Stimulated activated naive CD8-positive, alpha-beta T cell treated with anti-CD3 and anti-CD28 coated beads, Interleukin-15, Interleukin-2, amounts not matched to agents 100 ng/mL and 50 ng/mL, for 24 hours (primary cell): ENCODE data around the gene ANKRD30B.
"Not testable (repeated sequence)": the region's sequence is repeated elsewhere in the genome, so short reads cannot be mapped to it uniquely, and the experiment has no call there.

ENCODE experiments used
- H3K27ac Mint-ChIP-seq: one replicate; pipeline ENCODE4 v1.8.0; 2021; ENCODE audit warnings: mild to moderate bottlenecking, mixed read lengths
- H3K27me3 Mint-ChIP-seq: one replicate; pipeline ENCODE4 v1.8.0; 2021; ENCODE audit warnings: mixed read lengths
- H3K36me3 Mint-ChIP-seq: one replicate; pipeline ENCODE4 v1.8.0; 2021; ENCODE audit warnings: low read depth, mixed read lengths
- H3K4me1 Mint-ChIP-seq: one replicate; pipeline ENCODE4 v1.8.0; 2021; ENCODE audit warnings: low read depth, mixed read lengths
- H3K4me3 Mint-ChIP-seq: one replicate; pipeline ENCODE4 v1.8.0; 2021; ENCODE audit warnings: mild to moderate bottlenecking, mixed read lengths
- H3K9me3 Mint-ChIP-seq: one replicate; pipeline ENCODE4 v1.8.0; 2021; ENCODE audit warnings: mixed read lengths

The ANKRD30B gene

GRCh38 chr18:14796876-14797275, 48.9 kb downstream of the ANKRD30B start:
- H3K27me3 Mint-ChIP-seq, H3K4me1 Mint-ChIP-seq, H3K9me3 Mint-ChIP-seq, H3K4me3 Mint-ChIP-seq, H3K36me3 Mint-ChIP-seq, H3K27ac Mint-ChIP-seq: not testable (repeated sequence)

DNA sequence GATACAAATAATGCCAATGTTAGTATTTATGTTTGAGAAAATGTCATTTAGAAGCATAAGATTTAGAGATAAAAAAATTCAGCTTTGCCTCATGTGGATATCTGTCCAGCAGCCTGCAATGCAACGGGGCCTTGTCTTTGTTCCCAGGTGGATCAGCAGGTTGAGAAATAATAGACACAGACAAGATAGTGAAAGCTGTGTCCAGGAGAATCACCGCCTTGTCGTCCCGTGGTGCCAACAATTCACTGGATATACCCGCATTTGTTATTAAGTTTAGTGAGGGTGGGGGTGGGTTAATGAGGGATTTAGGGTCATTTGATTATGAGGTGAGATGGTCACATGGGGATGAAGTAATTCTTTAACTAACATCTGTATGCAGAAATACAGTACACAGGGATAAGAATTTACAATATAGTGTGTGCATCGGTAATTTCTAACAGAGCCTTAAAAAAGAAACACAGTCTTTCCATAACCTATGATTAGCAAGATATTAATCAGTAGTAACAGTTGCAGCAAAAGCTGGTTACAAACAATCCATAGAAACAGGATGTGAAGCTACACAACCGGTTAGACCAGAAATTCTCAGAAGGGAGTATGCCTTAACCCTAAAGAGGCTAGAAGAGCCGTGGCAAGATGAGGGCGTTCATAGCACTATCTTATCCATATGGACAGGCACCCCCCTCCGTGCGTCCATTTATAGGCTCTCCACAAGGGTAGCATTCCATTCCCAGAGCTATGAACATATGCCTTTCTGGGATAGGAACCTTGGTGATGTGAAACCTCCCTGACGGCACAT, 50.2 kb downstream of the ANKRD30B start:
- H3K4me1 Mint-ChIP-seq, H3K9me3 Mint-ChIP-seq, H3K27ac Mint-ChIP-seq, H3K27me3 Mint-ChIP-seq, H3K4me3 Mint-ChIP-seq, H3K36me3 Mint-ChIP-seq: not testable (repeated sequence)

DNA sequence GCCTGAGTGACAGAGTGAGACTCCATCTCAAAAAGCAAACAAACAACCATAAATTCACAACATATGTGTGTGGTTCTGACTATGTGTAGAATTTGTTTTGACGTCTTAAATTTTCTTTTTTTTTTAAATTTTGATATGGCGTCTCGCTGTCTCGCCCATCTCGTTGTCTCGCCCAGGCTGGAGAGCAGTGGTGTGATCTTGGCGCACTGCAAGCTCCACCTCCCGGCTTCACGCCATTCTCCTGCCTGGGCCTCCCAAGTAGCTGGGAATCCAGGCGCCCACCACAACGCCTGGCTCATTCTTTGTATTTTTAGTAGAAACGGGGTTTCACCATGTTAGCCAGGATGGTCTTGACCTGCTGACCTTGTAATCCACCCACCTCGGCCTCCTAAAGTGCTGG, 63.1 kb downstream of the ANKRD30B start:
- H3K36me3 Mint-ChIP-seq, H3K4me1 Mint-ChIP-seq, H3K9me3 Mint-ChIP-seq, H3K27me3 Mint-ChIP-seq, H3K4me3 Mint-ChIP-seq, H3K27ac Mint-ChIP-seq: not testable (repeated sequence)

DNA sequence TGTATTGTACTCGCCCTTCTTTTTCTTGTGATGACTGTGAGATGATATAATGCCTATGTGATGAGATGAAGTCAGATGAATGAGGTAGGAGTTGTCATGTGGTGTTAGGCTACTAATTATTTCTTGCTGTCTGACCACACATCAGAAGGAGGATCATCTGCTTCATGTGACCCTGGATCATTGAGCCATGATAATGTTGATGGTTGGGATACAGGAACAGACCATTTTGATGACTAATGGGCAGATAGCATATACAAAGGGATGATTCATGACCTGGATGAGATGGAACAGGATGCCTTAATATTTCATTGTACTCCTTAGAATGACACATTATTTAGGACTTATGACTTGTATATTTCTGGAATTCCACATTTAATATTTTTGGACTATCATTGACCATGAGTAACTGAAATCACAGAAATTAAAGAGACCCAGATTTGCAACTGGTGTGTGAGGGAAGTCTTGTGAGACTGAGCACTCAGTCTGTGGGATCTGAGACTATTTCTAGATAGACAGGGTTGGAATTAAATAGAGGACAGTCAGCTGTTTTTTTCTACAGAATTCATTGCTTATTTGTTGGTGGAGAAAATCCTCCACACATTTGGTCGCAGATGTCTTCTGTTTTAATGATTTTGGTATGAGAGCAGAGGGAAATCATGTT, 79.1 kb downstream of the ANKRD30B start:
- H3K9me3 Mint-ChIP-seq, H3K27ac Mint-ChIP-seq, H3K27me3 Mint-ChIP-seq, H3K4me1 Mint-ChIP-seq, H3K36me3 Mint-ChIP-seq, H3K4me3 Mint-ChIP-seq: not testable (repeated sequence)

DNA sequence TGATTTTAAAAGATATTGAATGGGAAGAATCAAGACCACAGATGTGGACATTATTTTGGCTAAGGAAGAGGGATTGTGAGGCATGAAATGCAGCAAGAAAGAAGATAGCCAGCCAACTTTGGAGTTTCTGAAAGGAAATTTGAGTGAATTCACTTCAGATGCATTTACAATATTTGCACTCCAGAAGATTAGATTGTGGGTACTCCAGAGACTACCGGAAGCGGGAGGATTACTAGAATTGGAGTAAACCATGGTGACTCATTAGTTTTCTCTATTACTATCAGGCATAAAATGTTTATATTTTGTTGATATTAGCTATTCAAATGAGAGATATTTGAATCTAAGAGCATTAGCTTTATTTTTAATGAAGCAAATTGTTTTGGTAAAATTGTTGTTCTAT, 93.6 kb downstream of the ANKRD30B start:
- H3K4me1 Mint-ChIP-seq, H3K9me3 Mint-ChIP-seq, H3K36me3 Mint-ChIP-seq, H3K27me3 Mint-ChIP-seq, H3K4me3 Mint-ChIP-seq, H3K27ac Mint-ChIP-seq: not testable (repeated sequence)

DNA sequence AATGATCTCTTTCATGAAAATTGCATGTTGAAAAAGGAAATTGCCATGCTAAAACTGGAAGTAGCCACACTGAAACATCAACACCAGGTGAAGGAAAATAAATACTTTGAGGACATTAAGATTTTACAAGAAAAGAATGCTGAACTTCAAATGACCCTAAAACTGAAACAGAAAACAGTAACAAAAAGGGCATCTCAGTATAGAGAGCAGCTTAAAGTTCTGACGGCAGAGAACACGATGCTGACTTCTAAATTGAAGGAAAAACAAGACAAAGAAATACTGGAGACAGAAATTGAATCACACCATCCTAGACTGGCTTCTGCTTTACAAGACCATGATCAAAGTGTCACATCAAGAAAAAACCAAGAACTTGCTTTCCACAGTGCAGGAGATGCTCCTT, 103.6 kb downstream of the ANKRD30B start:
- not testable (repeated sequence) for H3K4me3 Mint-ChIP-seq, H3K4me1 Mint-ChIP-seq, H3K36me3 Mint-ChIP-seq

DNA sequence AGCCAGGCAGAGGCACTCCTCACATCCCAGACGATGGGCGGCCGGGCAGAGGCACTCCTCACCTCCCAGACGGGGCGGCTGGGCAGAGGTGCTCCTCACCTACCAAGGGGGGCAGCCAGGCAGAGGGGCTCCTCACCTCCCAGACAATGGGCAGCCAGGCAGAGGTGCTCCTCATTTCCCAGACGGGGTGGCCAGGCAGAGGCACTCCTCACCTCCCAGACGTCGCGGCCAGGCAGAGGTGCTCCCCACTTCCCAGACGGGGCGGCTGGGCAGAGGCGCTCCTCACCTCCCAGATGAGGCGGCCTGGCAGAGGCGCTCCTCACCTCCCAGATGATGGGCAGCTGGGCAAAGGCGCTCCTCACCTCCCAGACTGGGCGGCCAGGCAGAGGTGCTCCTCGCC, 107.7 kb downstream of the ANKRD30B start:
- H3K4me1 Mint-ChIP-seq, H3K27me3 Mint-ChIP-seq, H3K36me3 Mint-ChIP-seq, H3K4me3 Mint-ChIP-seq, H3K9me3 Mint-ChIP-seq, H3K27ac Mint-ChIP-seq: not testable (repeated sequence)

More for the DNA sequence above, 103.6 kb downstream of the ANKRD30B start:
- H3K9me3 Mint-ChIP-seq, H3K27ac Mint-ChIP-seq, H3K27me3 Mint-ChIP-seq: not testable (repeated sequence)

DNA sequence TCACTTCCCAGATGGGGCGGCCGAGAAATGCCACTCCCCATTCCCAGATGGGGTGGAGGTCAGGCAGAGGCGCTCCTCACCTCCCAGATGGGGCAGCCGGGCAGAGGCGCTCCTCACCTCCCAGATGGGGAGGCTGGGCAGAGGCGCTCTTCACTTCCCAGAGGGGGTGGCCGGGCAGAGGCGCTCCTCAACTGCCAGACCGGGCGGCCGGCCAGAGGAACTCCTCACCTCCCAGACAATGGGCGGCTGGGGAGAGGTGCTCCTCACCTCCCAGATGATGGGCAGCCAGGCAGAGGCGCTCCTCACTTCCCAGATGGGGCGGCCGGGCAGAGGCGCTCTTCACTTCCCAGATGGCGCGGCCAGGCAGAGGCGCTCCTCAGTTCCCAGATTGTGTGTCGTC, 108.3 kb downstream of the ANKRD30B start:
- not testable (repeated sequence) for H3K36me3 Mint-ChIP-seq, H3K4me1 Mint-ChIP-seq, H3K4me3 Mint-ChIP-seq, H3K27me3 Mint-ChIP-seq, H3K9me3 Mint-ChIP-seq, H3K27ac Mint-ChIP-seq

- not testable (repeated sequence) for H3K9me3 Mint-ChIP-seq, H3K27me3 Mint-ChIP-seq, H3K4me1 Mint-ChIP-seq, H3K36me3 Mint-ChIP-seq, H3K27ac Mint-ChIP-seq, H3K4me3 Mint-ChIP-seq
Observed at GRCh38 chr18:14858514-14858913, 110.5 kb downstream of the ANKRD30B start.

- not testable (repeated sequence) for H3K9me3 Mint-ChIP-seq, H3K4me1 Mint-ChIP-seq, H3K36me3 Mint-ChIP-seq, H3K27ac Mint-ChIP-seq, H3K4me3 Mint-ChIP-seq, H3K27me3 Mint-ChIP-seq
Observed at GRCh38 chr18:14859995-14860394, 112.0 kb downstream of the ANKRD30B start.

- not testable (repeated sequence) for H3K9me3 Mint-ChIP-seq, H3K27ac Mint-ChIP-seq, H3K4me3 Mint-ChIP-seq, H3K4me1 Mint-ChIP-seq, H3K36me3 Mint-ChIP-seq, H3K27me3 Mint-ChIP-seq
Observed at GRCh38 chr18:14866426-14866825, 118.5 kb downstream of the ANKRD30B start.

DNA sequence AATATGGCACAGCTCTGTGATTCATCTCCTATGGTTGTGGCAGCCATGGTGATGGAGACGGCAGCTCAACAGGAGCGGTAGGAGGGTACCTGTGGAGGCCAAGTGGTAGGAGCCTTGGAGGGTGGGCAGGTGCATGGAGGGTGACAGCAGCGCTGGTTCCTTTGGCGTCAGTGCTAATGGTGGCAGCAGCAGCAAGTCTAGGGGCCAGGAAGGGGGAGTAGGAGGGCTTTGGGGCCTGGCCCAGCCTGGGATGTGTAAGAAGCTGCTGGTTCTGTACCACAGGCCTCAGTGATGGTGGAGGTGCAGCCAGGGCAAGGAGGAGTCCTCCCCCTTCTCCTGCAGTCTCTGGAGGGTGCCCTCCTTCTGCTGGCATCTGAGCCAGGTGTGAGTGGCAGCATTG, 120.0 kb downstream of the ANKRD30B start:
- H3K9me3 Mint-ChIP-seq, H3K27ac Mint-ChIP-seq, H3K4me3 Mint-ChIP-seq, H3K36me3 Mint-ChIP-seq, H3K27me3 Mint-ChIP-seq, H3K4me1 Mint-ChIP-seq: not testable (repeated sequence)

GRCh38 chr18:14868825-14869224, 120.9 kb downstream of the ANKRD30B start:
- H3K9me3 Mint-ChIP-seq, H3K27ac Mint-ChIP-seq, H3K36me3 Mint-ChIP-seq, H3K27me3 Mint-ChIP-seq, H3K4me3 Mint-ChIP-seq, H3K4me1 Mint-ChIP-seq: not testable (repeated sequence)

GRCh38 chr18:14878826-14879225, 130.9 kb downstream of the ANKRD30B start:
- not testable (repeated sequence) for H3K27me3 Mint-ChIP-seq, H3K4me1 Mint-ChIP-seq, H3K4me3 Mint-ChIP-seq, H3K36me3 Mint-ChIP-seq, H3K27ac Mint-ChIP-seq, H3K9me3 Mint-ChIP-seq

DNA sequence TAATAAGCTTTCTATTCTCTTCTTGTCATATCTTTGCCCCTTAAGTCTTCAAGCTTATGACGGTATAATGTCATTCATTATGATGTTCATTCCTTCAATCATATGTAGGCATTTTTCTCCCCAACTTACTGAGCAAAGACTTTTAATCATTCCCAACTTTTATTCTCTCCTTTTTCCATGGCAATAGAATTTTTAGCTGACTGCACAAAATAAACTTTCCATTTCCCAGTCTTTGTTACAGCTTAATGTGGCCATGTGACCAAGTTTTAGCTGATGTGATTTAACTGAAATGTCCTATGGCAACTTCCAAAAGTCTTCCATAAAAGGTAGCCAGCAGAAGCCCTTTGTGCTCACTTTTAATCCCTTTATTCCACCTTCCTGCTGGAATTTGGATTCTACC, 152.5 kb downstream of the ANKRD30B start:
- Mint-ChIP-seq H3K4me1 (no peaks in the 10 kb centered on the region), H3K27ac (no peak overlapping the region), H3K27me3 (no peaks in the 10 kb centered on the region), H3K4me3 (no peak overlapping the region), H3K36me3 (no peaks in the 10 kb centered on the region), H3K9me3 (no peaks in the 10 kb centered on the region)
